ENCODE results near the gene SRPK2.

Gene SRPK2

DNA sequence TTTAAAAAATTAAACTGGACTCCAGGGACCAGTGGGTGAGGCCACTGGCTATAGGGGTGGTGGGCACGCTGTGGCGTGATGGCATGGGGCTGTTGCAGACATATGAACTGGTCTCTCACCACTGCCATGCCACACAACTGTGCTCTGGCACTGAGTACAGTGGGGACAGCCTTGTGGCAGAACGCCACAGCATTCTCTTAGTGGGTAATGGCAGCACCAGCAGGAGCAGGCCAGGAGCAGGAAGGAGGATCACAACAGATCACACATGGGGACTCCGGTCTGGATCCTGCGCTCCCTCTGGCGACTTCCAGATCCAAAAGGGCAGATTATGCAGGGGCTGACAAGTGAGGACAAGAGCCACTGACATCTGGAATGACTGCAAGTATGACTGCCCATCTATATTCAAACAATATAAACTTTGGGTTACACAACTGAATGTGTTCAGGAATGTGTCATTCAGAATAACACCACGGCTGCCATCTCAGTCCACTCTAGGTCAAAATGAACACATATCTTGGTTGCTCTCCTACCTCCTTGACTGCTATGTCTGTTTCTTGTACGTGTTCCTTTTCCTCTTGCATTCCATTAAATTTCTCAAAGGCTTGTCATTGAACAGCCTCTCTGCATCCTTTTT lies 198.7 kb downstream of the SRPK2 start:
- no peak for DNase-seq (ENCODE audit: low read depth)

DNA sequence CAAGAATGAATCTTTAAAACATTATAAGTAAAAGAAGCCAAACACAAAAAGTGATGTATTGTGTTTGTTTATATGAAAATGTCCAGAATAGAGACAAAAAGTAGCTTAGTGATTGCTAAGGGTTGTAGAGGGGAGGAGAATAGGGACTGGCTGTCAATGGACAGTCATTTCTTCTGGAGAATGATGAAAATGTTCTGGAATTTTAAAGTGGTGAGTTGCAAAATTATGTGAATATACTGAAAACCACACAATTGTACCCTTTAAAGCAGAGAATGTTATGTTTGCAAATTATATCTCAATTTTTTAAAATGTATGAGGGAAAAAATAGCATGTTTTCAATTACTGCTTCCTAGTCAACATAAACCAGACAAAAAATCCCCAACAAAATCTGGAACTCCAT lies 200.5 kb downstream of the SRPK2 start:
- peak; percentile 10 for DNase-seq (ENCODE audit: low read depth)

GRCh38 chr7:105187302-105188169 lies 201.2 kb downstream of the SRPK2 start:
- DNase-seq (ENCODE audit: low read depth), result no peak

DNA sequence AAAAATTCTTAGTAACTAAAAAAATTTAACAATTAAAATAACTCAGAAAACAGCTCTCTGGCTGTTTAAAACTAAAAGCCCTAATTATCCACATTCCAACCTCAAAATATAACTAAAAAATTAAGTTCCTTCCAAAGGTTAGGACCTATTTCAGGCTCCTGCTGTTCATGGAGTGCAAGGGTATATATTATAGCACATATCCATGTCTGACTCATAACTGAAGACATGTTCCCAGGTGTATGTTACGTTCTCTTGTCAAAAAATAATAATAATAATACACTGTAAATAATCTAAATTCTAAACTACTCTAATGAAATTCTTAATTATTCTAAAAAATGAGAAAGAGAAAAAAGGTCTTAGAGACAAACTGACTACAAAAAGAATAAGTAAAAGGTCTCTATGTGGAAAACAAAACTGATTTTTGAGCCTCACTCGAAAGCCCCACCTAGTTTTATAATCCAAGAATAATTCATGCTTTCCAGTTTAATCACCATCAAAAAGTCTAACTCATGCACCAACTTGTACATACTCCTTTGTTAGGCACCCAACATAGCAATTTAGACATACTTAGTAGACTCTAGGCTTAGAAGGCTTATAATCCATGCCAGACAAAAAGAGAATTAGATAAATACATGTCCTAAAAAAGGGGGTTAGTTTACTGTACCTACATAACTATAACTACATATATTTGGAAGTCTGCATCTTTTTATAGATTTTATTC lies 203.3 kb downstream of the SRPK2 start:
- DNase-seq (ENCODE audit: low read depth), result no peak

- DNase-seq (ENCODE audit: low read depth), result no peak
These were observed 208.7 kb downstream of the SRPK2 start for GRCh38 chr7:105180002-105180401.

DNA sequence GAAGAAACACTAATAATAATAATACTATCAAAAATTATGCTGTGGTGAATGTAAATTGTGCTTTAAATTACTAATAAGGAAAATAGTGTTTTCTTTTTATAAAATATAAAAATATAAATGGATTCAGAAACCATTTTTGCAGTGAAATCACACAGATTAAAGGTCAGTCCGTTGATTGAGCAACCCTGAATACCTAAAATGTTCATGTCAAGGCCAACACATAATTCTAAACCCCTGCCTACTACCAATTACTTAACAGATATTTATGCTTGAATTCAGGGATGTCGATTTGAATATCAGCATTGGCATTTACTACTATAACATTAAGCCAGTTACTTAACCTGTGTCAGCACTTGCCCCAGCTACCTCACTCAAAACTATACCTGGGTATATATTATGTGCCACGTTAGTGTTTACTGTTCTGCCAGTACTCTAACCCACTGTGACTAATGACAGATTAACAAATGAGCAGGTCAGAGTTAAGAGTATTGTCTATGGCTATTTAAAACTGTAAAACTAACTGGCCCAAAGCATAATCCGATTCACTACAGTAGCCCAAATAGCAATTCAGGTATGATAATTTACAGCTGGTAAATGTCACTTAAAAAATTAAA lies 209.7 kb downstream of the SRPK2 start:
- DNase-seq (ENCODE audit: low read depth), result no peak

DNA sequence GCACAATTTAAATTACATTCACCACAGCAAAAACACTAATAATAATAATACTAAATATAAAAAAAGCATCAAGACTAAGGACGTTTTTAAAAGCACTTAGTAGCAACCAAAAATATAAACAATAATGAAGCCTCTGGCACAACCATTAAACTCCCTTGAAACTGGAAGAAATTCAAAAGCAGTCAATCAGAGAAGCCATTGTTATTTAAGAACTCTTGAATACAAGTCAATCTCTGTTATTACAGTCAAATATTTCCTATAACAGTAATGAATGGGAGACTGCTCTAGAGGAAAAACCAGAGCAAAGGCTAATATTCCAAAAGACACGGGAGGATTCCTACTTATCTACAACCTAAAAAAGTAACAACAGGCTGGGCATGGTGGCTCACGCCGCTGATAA lies 210.5 kb downstream of the SRPK2 start:
- DNase-seq (ENCODE audit: low read depth), result no peak

DNA sequence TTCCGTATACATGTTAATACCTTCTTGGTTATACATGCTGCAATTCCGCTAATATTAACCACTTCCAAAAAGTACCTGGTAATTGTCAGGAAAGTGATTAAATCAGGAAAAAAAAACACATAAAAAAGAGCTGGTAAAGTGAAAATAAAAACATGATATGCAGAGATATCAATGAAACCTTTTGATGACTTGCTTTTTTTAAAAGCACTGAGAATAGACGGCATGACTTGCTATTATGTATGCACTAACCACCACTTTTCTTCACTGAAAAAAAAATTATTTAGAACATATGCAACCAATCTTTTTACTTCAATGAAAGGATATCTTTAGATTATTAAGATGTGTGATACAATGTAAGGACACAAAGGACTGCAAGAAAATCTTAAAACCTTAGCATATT lies 211.7 kb downstream of the SRPK2 start:
- no peak for DNase-seq (ENCODE audit: low read depth)

DNA sequence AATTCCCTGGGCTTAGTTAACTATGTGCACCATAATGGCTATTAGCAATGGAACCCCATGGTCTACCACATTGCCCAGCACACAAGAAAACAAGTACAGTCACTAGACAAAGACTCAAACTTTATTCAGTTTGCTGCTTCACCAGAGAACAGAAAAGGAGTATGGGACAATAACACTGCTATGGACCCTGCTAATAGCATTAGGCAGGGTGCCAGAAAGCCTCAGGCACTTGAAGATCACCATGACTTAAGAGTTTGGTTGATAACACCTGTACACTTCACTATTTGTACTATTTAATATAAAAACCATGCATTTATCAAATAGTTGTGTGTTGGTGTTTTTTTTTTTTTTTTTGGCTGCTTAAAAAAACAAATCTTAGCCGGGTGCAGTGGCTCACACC lies 215.1 kb downstream of the SRPK2 start:
- no peak for DNase-seq (ENCODE audit: low read depth)

- DNase-seq (ENCODE audit: low read depth), result no peak
These were observed 224.0 kb downstream of the SRPK2 start for GRCh38 chr7:105164751-105165150.

- DNase-seq (ENCODE audit: low read depth), result no peak
These were observed 225.0 kb downstream of the SRPK2 start for GRCh38 chr7:105163718-105164117.

GRCh38 chr7:105161366-105161765 lies 227.4 kb downstream of the SRPK2 start:
- no peak for DNase-seq (ENCODE audit: low read depth)

DNA sequence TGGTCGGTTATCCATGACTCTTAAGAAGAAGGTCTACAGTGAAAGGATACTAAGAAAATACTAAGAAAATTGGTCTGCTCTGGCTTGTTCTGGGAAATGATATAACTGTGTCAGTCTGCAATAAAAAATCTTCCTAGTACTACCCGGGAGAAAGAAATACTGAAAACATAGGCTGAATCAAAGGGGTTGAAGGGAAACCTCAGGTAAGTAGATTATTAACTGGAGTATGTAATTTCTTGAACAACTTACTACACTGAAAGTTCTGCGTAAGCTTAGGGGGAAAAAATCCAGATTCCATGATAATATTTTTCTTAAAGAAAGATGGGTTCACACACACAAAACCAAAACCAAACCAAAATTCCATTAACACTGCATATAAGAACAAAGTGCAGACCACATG lies 231.4 kb downstream of the SRPK2 start:
- DNase-seq (ENCODE audit: low read depth), result no peak

DNA sequence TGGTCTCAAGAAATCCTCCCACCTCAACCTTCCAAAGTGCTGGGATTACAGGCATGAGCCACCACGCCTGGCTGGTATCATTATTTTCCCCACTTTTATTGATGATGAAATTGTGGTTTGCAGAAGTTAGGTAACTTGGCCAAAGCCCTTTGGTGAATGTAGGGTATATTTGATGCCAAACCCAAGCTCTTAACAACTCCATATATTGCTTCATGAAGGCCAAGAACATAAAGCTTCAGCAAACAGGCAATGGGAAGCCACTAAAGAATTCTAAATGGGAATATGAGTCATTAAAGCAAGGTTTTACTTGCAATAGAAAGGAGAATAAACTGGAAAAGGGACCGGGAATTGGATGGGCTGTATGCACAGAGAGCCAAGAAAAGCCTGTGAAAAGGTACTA lies 232.0 kb downstream of the SRPK2 start:
- no peak for DNase-seq (ENCODE audit: low read depth)

DNA sequence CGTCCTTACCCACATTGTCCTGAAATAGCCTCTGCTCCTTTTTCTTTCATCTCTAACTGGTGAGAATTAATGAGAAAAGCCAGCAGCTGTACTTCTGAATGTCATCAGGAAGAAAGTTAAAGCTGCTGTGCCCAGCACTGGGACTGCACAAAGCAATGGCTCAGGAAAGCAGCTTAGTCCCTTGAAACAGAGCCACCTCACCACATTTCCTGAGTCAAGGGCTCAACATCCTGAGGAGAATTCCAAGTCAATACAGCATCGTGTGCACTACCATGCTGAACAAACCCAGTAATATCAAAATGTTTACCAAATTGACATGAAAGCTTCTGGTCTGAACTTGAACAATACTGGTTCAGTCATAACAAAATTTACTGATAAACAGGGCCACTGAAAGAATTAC lies 234.6 kb downstream of the SRPK2 start:
- no peak for DNase-seq (ENCODE audit: low read depth)

DNA sequence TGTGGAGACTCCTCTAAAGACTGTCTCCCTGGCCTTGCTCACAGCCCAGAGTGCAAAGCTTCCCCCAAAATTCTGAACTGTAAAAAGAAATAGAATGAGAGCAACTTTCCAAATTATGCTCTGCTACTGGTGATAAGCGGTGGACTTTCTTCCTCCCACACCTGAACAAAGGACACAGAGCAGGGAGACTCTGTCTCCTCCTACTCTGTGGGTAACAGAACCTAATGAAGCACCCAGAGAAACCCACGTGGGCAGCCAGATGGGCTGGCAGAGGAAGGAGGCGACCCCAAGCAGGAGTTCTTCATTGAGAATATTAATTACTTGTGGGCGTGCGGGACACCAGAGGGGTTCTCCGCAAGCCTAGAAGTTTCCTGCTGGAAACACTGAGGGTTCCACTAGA lies 235.2 kb downstream of the SRPK2 start:
- DNase-seq (ENCODE audit: low read depth), result no peak

DNA sequence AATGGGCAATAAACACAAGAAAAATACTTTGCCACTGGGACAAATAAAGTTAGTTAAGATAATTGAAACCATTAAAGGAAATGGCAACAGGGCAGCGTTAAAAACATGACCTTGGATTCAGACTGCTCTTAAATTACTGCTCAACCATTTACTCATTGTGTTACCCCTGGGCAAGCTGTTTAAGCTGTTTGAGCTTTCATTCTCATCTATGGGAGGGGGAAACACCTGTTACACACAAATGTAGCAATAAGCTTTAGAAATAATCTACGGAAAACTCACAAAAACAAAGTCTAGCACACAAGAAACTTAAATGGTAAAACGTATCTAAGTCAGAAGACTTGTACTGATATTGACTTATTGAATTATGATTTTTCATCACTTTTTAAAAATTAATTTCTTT lies 237.6 kb downstream of the SRPK2 start:
- DNase-seq (ENCODE audit: low read depth), result no peak

DNA sequence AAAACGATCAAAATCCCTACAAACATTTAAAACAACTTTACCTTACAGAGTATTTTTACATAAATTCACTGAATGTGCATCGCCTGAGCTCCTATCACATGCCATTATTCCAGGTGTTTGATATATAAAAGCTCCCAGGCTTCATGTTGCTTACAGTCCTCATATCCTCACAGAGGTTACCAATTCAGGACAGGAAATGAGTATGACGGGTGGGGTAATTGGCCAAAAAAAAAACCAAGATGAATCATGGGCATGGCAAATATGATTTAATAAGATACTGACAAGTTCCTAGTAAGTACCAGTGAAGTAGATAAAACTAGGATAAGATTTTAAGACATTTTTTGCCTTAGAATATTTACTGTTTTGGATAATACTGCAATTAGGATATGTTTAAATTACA lies 238.9 kb downstream of the SRPK2 start:
- peak; percentile 54 for DNase-seq (ENCODE audit: low read depth)

GRCh38 chr7:105141068-105141467 lies 247.7 kb downstream of the SRPK2 start:
- DNase-seq (ENCODE audit: low read depth), result no peak

DNA sequence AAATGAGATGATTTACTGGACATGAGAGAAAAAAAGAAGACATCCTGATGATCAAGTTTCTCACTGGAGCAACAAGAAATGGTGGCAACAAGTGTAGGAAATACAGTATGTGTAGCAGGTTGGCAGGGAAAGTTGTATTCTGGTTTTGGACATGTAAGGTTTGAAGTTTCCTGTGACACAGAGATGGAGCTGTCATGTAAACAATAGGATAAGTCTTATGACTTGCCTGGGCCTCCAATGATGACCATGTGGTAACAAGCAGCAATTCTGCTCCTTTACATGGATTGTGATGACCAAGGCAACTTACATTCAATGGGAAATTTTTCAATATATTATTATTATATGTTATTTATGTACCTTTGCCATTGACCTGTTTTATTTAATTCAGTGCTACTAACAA lies 249.3 kb downstream of the SRPK2 start:
- DNase-seq (ENCODE audit: low read depth), result no peak

GRCh38 chr7:105137898-105138297 lies 250.8 kb downstream of the SRPK2 start:
- DNase-seq (ENCODE audit: low read depth), result no peak

- no peak for DNase-seq (ENCODE audit: low read depth)
These were observed 252.5 kb downstream of the SRPK2 start for GRCh38 chr7:105136221-105136620.

All from HS-5 (cell line).